Gastroesophageal sphincter (tissue), 4 donors: Measurements from ENCODE around the gene EPG5. TPM values are rescaled to one million over a fixed set of nuclear protein-coding genes. Genes with fewer than 3 reads are reported as not detected.

Experiments used
- ATAC-seq: fragments of 150-250 bp; one replicate; pipeline ENCODE4 v1.9.1; 2016; ENCODE audit warnings: mild to moderate bottlenecking, moderate library complexity
- H3K27ac ChIP-seq, 4 donors: fragments of 200-600 bp; sonication (generic) in 3 of 4; 1 replicate in 3 of 4; 2 replicates in 1 of 4; pipeline ENCODE4 v1.5.1; 2016 to 2019
- H3K27me3 ChIP-seq: fragments of 200-600 bp; sonication (generic); one replicate; pipeline ENCODE4 v1.5.1; 2019
- H3K36me3 ChIP-seq, 2 donors: fragments of 200-600 bp; sonication (generic); one replicate each; pipeline ENCODE4 v1.5.1; 2019; ENCODE audit warnings: control low read depth in 1 of 2
- H3K4me1 ChIP-seq, 3 donors: fragments of 200-600 bp; sonication (generic); 1 replicate in 2 of 3; 2 replicates in 1 of 3; pipeline ENCODE4 v1.5.1; 2016 to 2019; ENCODE audit warnings: control low read depth in 2 of 3
- H3K4me3 ChIP-seq, 2 donors: fragments of 200-600 bp; sonication (generic); one replicate each; pipeline ENCODE4 v1.5.1; 2019; ENCODE audit warnings: mild to moderate bottlenecking in 1 of 2, moderate library complexity in 1 of 2
- H3K9me3 ChIP-seq, 3 donors: fragments of 200-600 bp; sonication (generic); one replicate each; pipeline ENCODE4 v1.5.1; 2017 to 2019; ENCODE audit warnings: control low read depth in 2 of 3
- EP300 ChIP-seq: sonication (generic); formaldehyde crosslinking; IDR thresholded peaks from one replicate; pipeline ENCODE4 v1.6.1; 2017; ENCODE audit warnings: antibody characterized with exemption, mild to moderate bottlenecking
- POLR2A ChIP-seq, 2 donors: fragments of 450-650 bp; IDR thresholded peaks; one replicate each; pipeline ENCODE4 v1.6.1; 2017; ENCODE audit warnings: antibody characterized with exemption in 2 of 2, mild to moderate bottlenecking in 2 of 2, moderate library complexity in 1 of 2
- POLR2AphosphoS5 ChIP-seq: sonication (generic); formaldehyde crosslinking; IDR thresholded peaks from one replicate; pipeline ENCODE4 v1.6.1; 2017; ENCODE audit warnings: antibody characterized with exemption
- WGBS, 2 donors: methylation state at CpG; one replicate each; pipeline ENCODE4 v1.1.5; 2018; ENCODE audit warnings: low coverage in 1 of 2; 5-methylcytosine and 5-hydroxymethylcytosine counted together
- total RNA-seq, 4 donors: library from RNA; depleted of rRNA; stranded (reverse); fragments of >200 nt; gene quantifications; one replicate each; pipeline ENCODE4 v1.1.0, GENCODE V29; 2016
- TF ChIP-seq, protein P1 (sequence below), 4 experiments: fragments of 200-600 bp in 2 of 4; fragments of 450-650 bp in 2 of 4; sonication (generic) in 1 of 4; IDR thresholded peaks; one replicate each; pipeline ENCODE4 v1.5.1; 2017 to 2019; ENCODE audit warnings: antibody characterized with exemption in 4 of 4, mild to moderate bottlenecking in 2 of 4, moderate library complexity in 2 of 4

EPG5 gene
- total RNA-seq, 4 donors from 2014 or later: 17.3 to 33.7 (median 28.4) TPM

DNA sequence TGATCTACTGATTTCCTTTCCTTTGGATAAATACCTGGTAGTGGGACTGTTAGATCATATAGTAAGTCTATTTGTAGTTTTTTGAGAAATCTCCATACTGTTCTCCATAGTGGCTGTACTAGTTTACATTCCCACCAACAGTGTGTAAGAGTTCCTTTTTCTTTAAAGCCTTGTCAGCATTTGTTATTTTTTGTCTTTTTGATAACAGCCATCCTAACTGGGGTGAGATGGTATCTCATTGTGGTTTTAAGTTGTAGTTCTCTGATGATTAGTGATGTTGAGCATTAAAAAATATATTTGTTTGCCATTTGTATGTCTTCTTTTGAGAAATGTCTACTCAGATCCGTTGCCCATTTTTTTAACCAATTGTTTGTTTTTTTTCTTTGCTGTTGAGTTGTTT, 33.9 kb upstream of the EPG5 start:
- Histone ChIP-seq H3K4me1 (no peaks in the 10 kb centered on the region), H3K36me3 (peaks cover 0 to 2% of the 10 kb centered on the region in 2 donors), H3K27ac (no peak overlapping the region), H3K9me3 (peaks cover 0 to 14% (median 0%) of the 10 kb centered on the region in 3 donors), H3K4me3 (no peak overlapping the region), H3K27me3 (no peaks in the 10 kb centered on the region)
- 75 to 100% methylated on average over 1 of the region's 1 CpG for WGBS, 2 donors
- ATAC-seq: no peak
- no peak for TF ChIP-seq EP300
- TF ChIP-seq, protein P1, sequence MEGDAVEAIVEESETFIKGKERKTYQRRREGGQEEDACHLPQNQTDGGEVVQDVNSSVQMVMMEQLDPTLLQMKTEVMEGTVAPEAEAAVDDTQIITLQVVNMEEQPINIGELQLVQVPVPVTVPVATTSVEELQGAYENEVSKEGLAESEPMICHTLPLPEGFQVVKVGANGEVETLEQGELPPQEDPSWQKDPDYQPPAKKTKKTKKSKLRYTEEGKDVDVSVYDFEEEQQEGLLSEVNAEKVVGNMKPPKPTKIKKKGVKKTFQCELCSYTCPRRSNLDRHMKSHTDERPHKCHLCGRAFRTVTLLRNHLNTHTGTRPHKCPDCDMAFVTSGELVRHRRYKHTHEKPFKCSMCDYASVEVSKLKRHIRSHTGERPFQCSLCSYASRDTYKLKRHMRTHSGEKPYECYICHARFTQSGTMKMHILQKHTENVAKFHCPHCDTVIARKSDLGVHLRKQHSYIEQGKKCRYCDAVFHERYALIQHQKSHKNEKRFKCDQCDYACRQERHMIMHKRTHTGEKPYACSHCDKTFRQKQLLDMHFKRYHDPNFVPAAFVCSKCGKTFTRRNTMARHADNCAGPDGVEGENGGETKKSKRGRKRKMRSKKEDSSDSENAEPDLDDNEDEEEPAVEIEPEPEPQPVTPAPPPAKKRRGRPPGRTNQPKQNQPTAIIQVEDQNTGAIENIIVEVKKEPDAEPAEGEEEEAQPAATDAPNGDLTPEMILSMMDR (IDR thresholded peaks at IDR 0.05): no peak
- TF ChIP-seq POLR2AphosphoS5: no peak
- no peak for TF ChIP-seq POLR2A (IDR thresholded peaks at IDR 0.05)

DNA sequence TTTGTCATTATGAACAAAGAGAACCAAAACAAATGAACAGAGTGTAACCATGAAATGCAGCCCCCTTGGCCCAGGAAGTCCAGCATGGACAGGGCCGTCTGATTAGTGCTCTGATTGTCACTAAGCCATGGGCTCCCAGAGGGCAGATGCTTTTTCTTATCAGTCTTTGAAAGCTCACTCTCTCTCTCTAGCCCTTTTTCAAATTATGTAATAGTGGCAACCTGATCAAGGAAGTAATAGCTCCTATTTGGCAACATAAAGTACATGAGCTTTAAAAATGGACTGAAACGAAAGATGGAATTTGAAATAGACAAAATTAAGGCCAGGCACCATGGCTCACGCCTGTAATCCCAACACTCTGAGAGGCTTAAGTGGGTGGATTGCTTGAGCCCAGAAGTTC, 32.4 kb upstream of the EPG5 start:
- no peak overlapping the region for H3K4me3 ChIP-seq
- H3K9me3 ChIP-seq: peaks cover 0 to 14% (median 0%) of the 10 kb centered on the region in 3 donors
- TF ChIP-seq EP300 (no peak), POLR2AphosphoS5 (no peak), POLR2A (IDR thresholded peaks at IDR 0.05) (no peak)
- TF ChIP-seq, protein P1 (IDR thresholded peaks at IDR 0.05): no peak
- no peaks in the 10 kb centered on the region for H3K27me3 ChIP-seq
- no peak for ATAC-seq
- peaks cover 0 to 14% of the 10 kb centered on the region in 2 donors for H3K36me3 ChIP-seq
- H3K4me1 ChIP-seq: no peaks in the 10 kb centered on the region
- H3K27ac ChIP-seq: no peak overlapping the region
- 91 to 97% methylated on average over 1 to 3 of the region's 3 CpGs for WGBS, 2 donors

DNA sequence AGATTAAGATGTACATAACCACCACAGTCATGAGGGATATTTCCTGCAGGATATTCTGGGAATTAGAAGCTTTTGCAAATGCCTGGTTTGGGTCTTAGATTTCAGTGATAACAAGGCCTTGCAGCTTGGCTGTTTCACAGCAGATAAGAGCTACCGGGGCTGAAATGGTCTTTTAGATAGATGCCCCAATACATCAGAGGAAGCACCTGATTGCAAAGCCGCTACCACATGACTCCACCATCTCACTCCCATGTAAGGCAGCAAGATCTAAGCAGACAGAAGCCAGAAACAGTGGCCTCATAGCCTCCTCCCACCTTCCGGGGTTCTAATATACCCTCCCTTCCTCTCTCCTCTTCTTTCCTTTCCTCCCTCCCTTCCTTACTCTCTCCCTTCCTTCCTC, 31.1 kb upstream of the EPG5 start:
- H3K9me3 ChIP-seq: peaks cover 0 to 14% (median 0%) of the 10 kb centered on the region in 3 donors
- no peak overlapping the region for H3K4me3 ChIP-seq
- H3K27me3 ChIP-seq: no peaks in the 10 kb centered on the region
- WGBS, 2 donors: 74 to 81% methylated on average over 3 of the region's 3 CpGs
- ATAC-seq: no peak
- H3K27ac ChIP-seq: no peak overlapping the region
- no peak for TF ChIP-seq POLR2AphosphoS5
- TF ChIP-seq EP300: no peak
- no peak for TF ChIP-seq POLR2A (IDR thresholded peaks at IDR 0.05)
- TF ChIP-seq, protein P1 (IDR thresholded peaks at IDR 0.05): no peak
- peaks cover 0 to 20% of the 10 kb centered on the region in 2 donors for H3K36me3 ChIP-seq
- no peaks in the 10 kb centered on the region for H3K4me1 ChIP-seq

DNA sequence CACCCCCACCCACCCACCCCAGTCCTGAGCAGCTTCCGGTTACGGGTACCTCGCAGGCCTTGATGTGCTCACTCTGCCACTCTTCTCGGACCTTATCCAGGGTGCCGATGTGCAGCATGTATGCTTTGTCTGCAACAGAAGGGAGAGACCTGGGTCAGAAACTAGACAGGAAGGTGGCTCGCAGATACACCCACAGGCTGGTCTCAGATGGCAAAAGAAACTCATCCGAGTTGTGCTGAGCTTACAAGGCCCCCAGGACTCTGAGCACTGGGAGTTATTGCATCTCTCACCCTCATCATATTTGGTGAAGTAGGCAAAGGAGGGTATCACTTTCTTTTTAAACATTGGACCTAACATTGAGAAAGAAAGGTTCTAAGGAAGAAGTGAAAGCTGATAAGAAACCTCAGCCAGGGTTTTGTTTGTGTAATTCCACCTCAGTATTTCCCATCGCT, 30.6 kb upstream of the EPG5 start:
- no peaks in the 10 kb centered on the region for H3K4me1 ChIP-seq
- WGBS, 2 donors: 70 to 72% methylated on average over 2 to 7 of the region's 8 CpGs
- no peak for ATAC-seq
- TF ChIP-seq, protein P1 (IDR thresholded peaks at IDR 0.05): no peak
- TF ChIP-seq EP300: no peak
- TF ChIP-seq POLR2A (IDR thresholded peaks at IDR 0.05): no peak
- no peak for TF ChIP-seq POLR2AphosphoS5
- H3K9me3 ChIP-seq: peaks cover 0 to 10% (median 0%) of the 10 kb centered on the region in 3 donors
- H3K27me3 ChIP-seq: no peaks in the 10 kb centered on the region
- H3K36me3 ChIP-seq: peaks cover 0 to 20% of the 10 kb centered on the region in 2 donors
- H3K4me3 ChIP-seq: no peak overlapping the region
- H3K27ac ChIP-seq: no peak overlapping the region

DNA sequence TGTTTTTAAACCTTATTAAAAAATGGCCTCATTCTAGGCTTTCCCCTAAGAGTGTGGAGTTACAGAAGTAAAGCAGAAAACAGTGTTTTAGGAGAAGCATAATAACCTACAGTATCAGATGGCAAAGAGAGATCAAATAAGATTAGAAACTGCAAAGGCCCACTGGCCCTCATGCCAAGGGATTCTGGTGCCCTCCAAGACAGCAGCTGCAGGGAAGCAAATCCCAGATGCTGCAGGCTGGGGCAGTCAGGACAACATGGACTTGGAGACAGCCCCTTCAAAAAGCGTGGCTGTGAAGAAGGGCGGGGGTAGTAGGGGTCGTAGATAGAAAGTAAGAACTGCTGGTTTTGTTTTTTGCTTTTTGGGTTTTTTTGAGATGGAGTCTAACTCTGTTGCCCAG, 28.3 kb upstream of the EPG5 start:
- H3K27me3 ChIP-seq: no peaks in the 10 kb centered on the region
- H3K4me1 ChIP-seq: no peaks in the 10 kb centered on the region
- WGBS, 2 donors: 96 to 100% methylated on average over 2 to 3 of the region's 3 CpGs
- no peaks in the 10 kb centered on the region for H3K9me3 ChIP-seq
- no peak for ATAC-seq
- no peak overlapping the region for H3K27ac ChIP-seq
- H3K4me3 ChIP-seq: no peak overlapping the region
- H3K36me3 ChIP-seq: peaks cover 0 to 27% of the 10 kb centered on the region in 2 donors
- TF ChIP-seq POLR2A (IDR thresholded peaks at IDR 0.05) (no peak), EP300 (no peak), POLR2AphosphoS5 (no peak)
- TF ChIP-seq, protein P1 (IDR thresholded peaks at IDR 0.05): no peak
